ENCODE results near the gene CALU.
A peak's percentile ranks its signal among the peaks of the same experiment; 100 is the strongest.

The CALU gene

GRCh38 chr7:128810997-128811396 is 71.8 kb downstream of the CALU start:
- Mint-ChIP-seq H3K27me3 (ENCODE audit: low read depth) (no peaks in the 10 kb centered on the region), H3K36me3 (ENCODE audit: low read depth) (peaks cover 27% of the 10 kb centered on the region)
- no peak for TF ChIP-seq CTCF (IDR thresholded peaks at IDR 0.05; ENCODE audit: unreplicated experiment in 3 of 3)

GRCh38 chr7:128811631-128812430 is 72.7 kb downstream of the CALU start:
- peaks cover 20% of the 10 kb centered on the region for H3K36me3 Mint-ChIP-seq (ENCODE audit: low read depth)
- H3K27me3 Mint-ChIP-seq (ENCODE audit: low read depth) = peaks cover under 1% of the 10 kb centered on the region
- no peak overlapping the region for H3K27ac Mint-ChIP-seq
- no peaks in the 10 kb centered on the region for H3K9me3 Mint-ChIP-seq
- no peak overlapping the region for H3K4me3 Mint-ChIP-seq
- TF ChIP-seq CTCF (IDR thresholded peaks at IDR 0.05; ENCODE audit: unreplicated experiment in 3 of 3) = no peak
- peaks cover 38% of the 10 kb centered on the region for H3K4me1 Mint-ChIP-seq

More at GRCh38 chr7:128810997-128811396, 71.8 kb downstream of the CALU start:
- H3K27ac Mint-ChIP-seq = no peak overlapping the region
- peaks cover 46% of the 10 kb centered on the region for H3K4me1 Mint-ChIP-seq
- no peak overlapping the region for H3K4me3 Mint-ChIP-seq
- H3K9me3 Mint-ChIP-seq = no peaks in the 10 kb centered on the region

GRCh38 chr7:128812514-128813168 is 73.5 kb downstream of the CALU start:
- Mint-ChIP-seq H3K4me1 (peaks cover 32% of the 10 kb centered on the region), H3K9me3 (no peaks in the 10 kb centered on the region), H3K4me3 (no peak overlapping the region), H3K36me3 (ENCODE audit: low read depth) (peaks cover 15% of the 10 kb centered on the region), H3K27ac (no peak overlapping the region), H3K27me3 (ENCODE audit: low read depth) (peaks cover 3% of the 10 kb centered on the region)
- no peak for TF ChIP-seq CTCF (IDR thresholded peaks at IDR 0.05; ENCODE audit: unreplicated experiment in 3 of 3)

- peaks cover 8% of the 10 kb centered on the region for H3K27me3 Mint-ChIP-seq (ENCODE audit: low read depth)
- H3K36me3 Mint-ChIP-seq (ENCODE audit: low read depth) = peaks cover 5% of the 10 kb centered on the region
- no peak for TF ChIP-seq CTCF (IDR thresholded peaks at IDR 0.05; ENCODE audit: unreplicated experiment in 3 of 3)
- no peaks in the 10 kb centered on the region for H3K9me3 Mint-ChIP-seq
- peak overlapping the region; percentile 4 to 61 (median 40) for H3K27ac Mint-ChIP-seq
- peaks cover 39% of the 10 kb centered on the region for H3K4me1 Mint-ChIP-seq
- peak overlapping the region in 1 of 3 experiments; percentile 16 for H3K4me3 Mint-ChIP-seq
Observed at GRCh38 chr7:128814499-128814898, 75.3 kb downstream of the CALU start.

- Mint-ChIP-seq H3K27ac (no peak overlapping the region), H3K4me1 (peaks cover 40% of the 10 kb centered on the region), H3K27me3 (ENCODE audit: low read depth) (peaks cover 8% of the 10 kb centered on the region), H3K9me3 (no peaks in the 10 kb centered on the region), H3K4me3 (no peak overlapping the region), H3K36me3 (ENCODE audit: low read depth) (no peaks in the 10 kb centered on the region)
- no peak for TF ChIP-seq CTCF (IDR thresholded peaks at IDR 0.05; ENCODE audit: unreplicated experiment in 3 of 3)
Observed at GRCh38 chr7:128815289-128815942, 76.3 kb downstream of the CALU start.

All from nephron (organoid).